Activated B cell treated with CpG ODN at 0.5 μM for 24 hours (primary cell): Measurements from ENCODE around the gene RBM20. TPM values are rescaled to one million over a fixed set of nuclear protein-coding genes. Genes with fewer than 3 reads are reported as not detected.

Experiments
- ATAC-seq: fragments of 200-7000 bp; cut with Tn5 transposase; one replicate; pipeline ENCODE4 v1.10.0; 2021; ENCODE audit warnings: low read depth, mild to moderate bottlenecking, moderate library complexity
- CTCF ChIA-PET: fragments of 350-600 bp; sonication (Branson Sonifier 250); formaldehyde crosslinking; loops from one replicate; lab custom pipeline; 2021; ENCODE audit warnings: antibody characterized with exemption; lab: Charles Lee
- POLR2A ChIA-PET: fragments of 350-600 bp; sonication (Branson Sonifier 250); formaldehyde crosslinking; loops from one replicate; lab custom pipeline; 2021; ENCODE audit warnings: antibody characterized with exemption; lab: Charles Lee
- DNase-seq: peaks from one replicate; pipeline ENCODE4 v3.0.0; 2022
- H3K27ac Mint-ChIP-seq: one replicate; pipeline ENCODE4 v1.8.0; 2020; ENCODE audit warnings: mixed read lengths
- H3K27me3 Mint-ChIP-seq: one replicate; pipeline ENCODE4 v1.8.0; 2021; ENCODE audit warnings: mixed read lengths
- H3K36me3 Mint-ChIP-seq: one replicate; pipeline ENCODE4 v1.8.0; 2021; ENCODE audit warnings: low read depth, mixed read lengths
- H3K4me1 Mint-ChIP-seq: one replicate; pipeline ENCODE4 v1.8.0; 2021; ENCODE audit warnings: mixed read lengths
- H3K4me3 Mint-ChIP-seq: one replicate; pipeline ENCODE4 v1.8.0; 2020; ENCODE audit warnings: mild to moderate bottlenecking, mixed read lengths
- H3K9me3 Mint-ChIP-seq: one replicate; pipeline ENCODE4 v1.8.0; 2020; ENCODE audit warnings: mixed read lengths
- intact Hi-C: fragments of 100-400 bp; cut with micrococcal nuclease; formaldehyde crosslinking; loops from one replicate; pipeline ENCODE4 v1.15.1; 2024
- total RNA-seq: library from RNA; stranded (reverse); gene quantifications from 2 replicates; pipeline ENCODE4 v1.2.3, GENCODE V29; 2022
- TF ChIP-seq, protein P1 (sequence below): fragments of 200-600 bp; IDR thresholded peaks from one replicate; pipeline ENCODE4 v1.8.0; 2022; ENCODE audit warnings: antibody characterized with exemption, mild to moderate bottlenecking

RBM20 gene
- total RNA-seq, 1 donor from 2014 or later: 0.02 TPM

DNA sequence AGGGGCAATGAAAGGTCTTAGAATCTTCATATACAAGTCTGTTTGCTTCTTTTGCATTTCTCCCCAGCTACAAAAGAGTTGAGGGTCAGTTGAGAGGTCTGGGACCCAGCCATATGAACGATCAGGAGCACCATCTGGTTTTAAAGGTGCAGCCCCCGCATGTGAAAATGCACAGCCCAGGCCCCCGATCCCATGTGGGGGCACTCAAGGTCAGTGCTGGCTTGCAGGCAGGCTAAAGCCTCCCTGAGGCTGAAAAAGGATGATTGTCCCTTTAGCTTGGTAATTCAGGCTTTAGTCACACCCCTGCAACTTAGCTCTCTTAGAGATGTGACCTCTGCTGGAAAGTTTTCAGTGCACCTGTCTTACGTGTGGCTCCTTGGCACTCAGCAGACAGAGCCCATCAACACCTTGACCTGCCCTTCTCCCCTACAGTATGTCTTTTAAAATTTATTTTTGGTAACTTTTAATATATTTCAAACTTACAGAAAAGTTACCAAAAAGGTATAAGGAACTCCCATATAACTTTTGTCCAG is 147.5 kb downstream of the RBM20 start:
- DNase-seq (no peak), ATAC-seq (no peak)
- TF ChIP-seq, protein P1, sequence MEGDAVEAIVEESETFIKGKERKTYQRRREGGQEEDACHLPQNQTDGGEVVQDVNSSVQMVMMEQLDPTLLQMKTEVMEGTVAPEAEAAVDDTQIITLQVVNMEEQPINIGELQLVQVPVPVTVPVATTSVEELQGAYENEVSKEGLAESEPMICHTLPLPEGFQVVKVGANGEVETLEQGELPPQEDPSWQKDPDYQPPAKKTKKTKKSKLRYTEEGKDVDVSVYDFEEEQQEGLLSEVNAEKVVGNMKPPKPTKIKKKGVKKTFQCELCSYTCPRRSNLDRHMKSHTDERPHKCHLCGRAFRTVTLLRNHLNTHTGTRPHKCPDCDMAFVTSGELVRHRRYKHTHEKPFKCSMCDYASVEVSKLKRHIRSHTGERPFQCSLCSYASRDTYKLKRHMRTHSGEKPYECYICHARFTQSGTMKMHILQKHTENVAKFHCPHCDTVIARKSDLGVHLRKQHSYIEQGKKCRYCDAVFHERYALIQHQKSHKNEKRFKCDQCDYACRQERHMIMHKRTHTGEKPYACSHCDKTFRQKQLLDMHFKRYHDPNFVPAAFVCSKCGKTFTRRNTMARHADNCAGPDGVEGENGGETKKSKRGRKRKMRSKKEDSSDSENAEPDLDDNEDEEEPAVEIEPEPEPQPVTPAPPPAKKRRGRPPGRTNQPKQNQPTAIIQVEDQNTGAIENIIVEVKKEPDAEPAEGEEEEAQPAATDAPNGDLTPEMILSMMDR: no peak
- intact Hi-C loops: no loop called here
- ChIA-PET CTCF (no interaction called here), POLR2A (no interaction called here)
- Mint-ChIP-seq H3K9me3 (no peaks in the 10 kb centered on the region), H3K4me3 (no peak overlapping the region), H3K27ac (no peak overlapping the region), H3K4me1 (no peaks in the 10 kb centered on the region), H3K27me3 (peaks cover 4% of the 10 kb centered on the region), H3K36me3 (no peaks in the 10 kb centered on the region)

DNA sequence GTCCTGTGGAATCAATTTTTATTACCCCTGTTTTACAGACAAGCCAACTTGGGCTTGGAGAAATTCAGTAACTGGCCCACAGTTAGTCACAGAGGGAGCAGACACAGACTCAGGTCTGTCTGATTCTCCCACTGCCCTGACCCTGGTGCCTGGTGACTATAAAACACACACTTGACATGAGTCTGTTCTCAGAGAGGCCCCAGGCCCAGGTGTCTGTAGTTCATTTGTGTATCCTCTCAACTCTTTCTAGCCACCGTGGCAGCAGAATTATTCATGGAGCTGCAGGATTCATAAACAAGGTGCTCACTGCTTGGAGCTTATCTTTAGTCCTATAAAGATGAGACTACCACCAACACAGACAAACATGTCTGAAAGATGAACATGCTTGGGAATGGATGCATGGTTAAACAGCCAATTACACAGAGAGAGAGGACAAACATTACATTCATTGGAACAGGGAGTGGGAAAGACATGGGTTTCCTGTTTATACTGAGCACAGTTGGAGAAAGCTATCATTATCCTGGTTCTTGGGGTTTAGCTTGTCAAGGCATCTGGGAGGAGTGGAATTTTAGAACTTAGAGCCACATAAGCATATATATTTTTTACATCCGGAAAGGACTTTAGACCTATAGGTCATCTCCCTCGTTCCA is 148.5 kb downstream of the RBM20 start:
- no peak for DNase-seq
- Mint-ChIP-seq H3K27me3 (peaks cover 4% of the 10 kb centered on the region), H3K36me3 (no peaks in the 10 kb centered on the region), H3K4me3 (no peak overlapping the region), H3K9me3 (no peaks in the 10 kb centered on the region), H3K4me1 (no peaks in the 10 kb centered on the region), H3K27ac (no peak overlapping the region)
- TF ChIP-seq, protein P1: no peak
- POLR2A ChIA-PET: no interaction called here
- ATAC-seq: no peak
- intact Hi-C loops: no loop called here
- CTCF ChIA-PET: interaction anchor here (2.3 kb wide), 1 partner anchor 10 kb away, joined by 13 read pairs; no protein-coding TSS in a partner anchor

DNA sequence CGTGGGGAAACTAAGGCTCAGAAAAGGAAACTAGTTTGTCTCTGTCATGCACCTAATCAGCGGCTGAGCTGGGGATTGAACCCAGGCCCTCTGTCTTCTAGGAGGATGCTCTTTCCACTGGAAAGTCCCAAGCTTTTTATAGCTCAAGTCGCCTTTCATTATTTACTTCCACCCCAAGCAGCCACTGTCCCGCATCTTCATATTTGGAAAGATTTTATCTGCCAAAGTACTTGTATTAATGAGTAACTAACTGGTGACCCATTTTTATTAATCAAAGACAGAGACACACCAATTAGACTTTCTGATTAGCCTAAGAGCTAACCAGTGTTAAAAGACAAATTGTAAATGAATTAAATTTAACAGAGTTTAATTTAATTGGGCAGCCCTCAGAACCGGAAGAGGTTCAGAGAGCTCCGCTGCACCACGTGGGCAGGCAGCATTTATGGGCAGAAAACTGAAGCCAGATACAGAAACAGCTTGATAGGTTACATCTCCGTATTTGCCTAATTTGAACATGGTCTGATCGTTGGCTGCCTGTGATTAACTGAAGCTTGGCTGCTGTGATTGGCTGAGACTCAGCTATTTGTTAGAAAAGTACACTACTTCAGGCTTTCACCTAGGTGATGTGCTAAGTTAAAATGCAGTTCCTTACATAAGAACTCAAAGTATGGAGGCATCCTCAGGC is 149.1 kb downstream of the RBM20 start:
- intact Hi-C loops: no loop called here
- ATAC-seq (no peak), DNase-seq (no peak)
- TF ChIP-seq, protein P1: no peak
- H3K36me3 Mint-ChIP-seq: no peaks in the 10 kb centered on the region
- no peaks in the 10 kb centered on the region for H3K4me1 Mint-ChIP-seq
- CTCF ChIA-PET: interaction anchor here (2.3 kb wide), 1 partner anchor 10 kb away, joined by 13 read pairs; no protein-coding TSS in a partner anchor
- POLR2A ChIA-PET: no interaction called here
- no peak overlapping the region for H3K4me3 Mint-ChIP-seq
- H3K9me3 Mint-ChIP-seq: no peaks in the 10 kb centered on the region
- H3K27me3 Mint-ChIP-seq: peaks cover 4% of the 10 kb centered on the region
- H3K27ac Mint-ChIP-seq: no peak overlapping the region

DNA sequence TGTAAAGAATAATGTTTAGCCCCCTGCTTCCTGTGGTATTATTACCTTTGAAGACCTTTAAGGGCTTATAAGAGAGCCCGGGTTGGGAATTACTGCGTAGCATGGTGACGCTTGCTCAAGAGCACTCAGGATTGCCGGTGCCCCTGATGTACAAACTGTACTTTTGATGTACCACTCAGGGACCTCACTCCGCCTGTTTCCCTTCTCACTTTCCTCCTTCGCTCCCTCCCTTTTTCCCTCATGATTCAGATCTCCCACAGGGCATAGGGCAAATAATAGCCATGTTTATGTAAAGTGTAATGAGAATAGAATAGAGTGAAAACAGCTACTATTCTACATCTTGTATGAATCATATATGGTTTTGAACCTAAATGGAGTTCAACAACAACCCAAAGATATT is 149.8 kb downstream of the RBM20 start:
- no peaks in the 10 kb centered on the region for H3K4me1 Mint-ChIP-seq
- POLR2A ChIA-PET: no interaction called here
- intact Hi-C loops: no loop called here

More for the DNA sequence above, 149.8 kb downstream of the RBM20 start:
- Mint-ChIP-seq H3K9me3 (no peaks in the 10 kb centered on the region), H3K27ac (no peak overlapping the region), H3K4me3 (no peak overlapping the region), H3K36me3 (no peaks in the 10 kb centered on the region), H3K27me3 (peaks cover 4% of the 10 kb centered on the region)
- no peak for DNase-seq
- TF ChIP-seq, protein P1: no peak
- CTCF ChIA-PET: interaction anchor here (2.3 kb wide), 1 partner anchor 9 kb away, joined by 13 read pairs; no protein-coding TSS in a partner anchor
- ATAC-seq: no peak
